GM18505 (cell line): ENCODE measurements around the gene KLK1.
"Not testable (repeated sequence)": the region's sequence is repeated elsewhere in the genome, so short reads cannot be mapped to it uniquely, and the experiment has no call there.

Source experiments
- ATAC-seq: cut with Tn5 transposase; IDR thresholded peaks from one replicate; pipeline ENCODE4 v1.9.1; 2021; ENCODE audit not compliant: unreplicated experiment
- POLR2A ChIP-seq: IDR thresholded peaks from 4 replicates; pipeline ENCODE4 v1.6.1; 2011; ENCODE audit warnings: borderline replicate concordance; ENCODE audit not compliant: insufficient read depth, insufficient read length; ENCODE audit errors: extremely low read depth

KLK1 gene

DNA sequence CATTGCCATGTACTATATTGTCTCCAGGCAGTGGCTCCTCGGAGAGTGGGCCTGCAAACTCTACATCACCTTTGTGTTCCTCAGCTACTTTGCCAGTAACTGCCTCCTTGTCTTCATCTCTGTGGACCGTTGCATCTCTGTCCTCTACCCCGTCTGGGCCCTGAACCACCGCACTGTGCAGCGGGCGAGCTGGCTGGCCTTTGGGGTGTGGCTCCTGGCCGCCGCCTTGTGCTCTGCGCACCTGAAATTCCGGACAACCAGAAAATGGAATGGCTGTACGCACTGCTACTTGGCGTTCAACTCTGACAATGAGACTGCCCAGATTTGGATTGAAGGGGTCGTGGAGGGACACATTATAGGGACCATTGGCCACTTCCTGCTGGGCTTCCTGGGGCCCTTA is 52.7 kb downstream of the KLK1 start:
- no peak for ATAC-seq
- TF ChIP-seq POLR2A, result no peak

GRCh38 chr19:50770164-50770563 is 53.4 kb downstream of the KLK1 start, which contains the start of gene GPR32:
GPR32 (plus strand) TSS chr19:50770464; CDS start chr19:50770601, 137 bp downstream.
- not testable (repeated sequence) for ATAC-seq
